Activated CD4-positive, alpha-beta T cell treated with anti-CD3 and anti-CD28 coated beads, Interleukin-2, amount 50 U/mL, for 16 hours (primary cell): ENCODE results near the gene LRP4.

ENCODE experiments used
- DNase-seq: peaks from one replicate; pipeline ENCODE4 v3.0.0-alpha.2; 2020

The LRP4 gene

DNA sequence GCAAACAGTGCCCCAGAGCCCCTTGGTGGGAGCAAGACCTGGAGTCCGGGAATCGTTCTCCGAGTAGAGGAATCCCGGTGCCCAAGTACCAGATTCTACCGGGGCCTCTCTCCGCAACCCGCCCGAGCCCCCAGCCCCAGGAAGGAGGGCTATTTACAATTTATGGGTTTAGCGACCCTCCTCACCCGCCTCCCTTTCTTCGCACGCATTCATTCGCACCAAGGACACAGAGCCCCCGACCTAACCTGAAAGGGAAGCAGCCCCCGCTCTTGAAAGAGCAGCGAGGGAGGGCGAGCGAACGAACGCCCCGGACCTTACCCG, 628 bp downstream of the LRP4 start:
- DNase-seq = no peak

DNA sequence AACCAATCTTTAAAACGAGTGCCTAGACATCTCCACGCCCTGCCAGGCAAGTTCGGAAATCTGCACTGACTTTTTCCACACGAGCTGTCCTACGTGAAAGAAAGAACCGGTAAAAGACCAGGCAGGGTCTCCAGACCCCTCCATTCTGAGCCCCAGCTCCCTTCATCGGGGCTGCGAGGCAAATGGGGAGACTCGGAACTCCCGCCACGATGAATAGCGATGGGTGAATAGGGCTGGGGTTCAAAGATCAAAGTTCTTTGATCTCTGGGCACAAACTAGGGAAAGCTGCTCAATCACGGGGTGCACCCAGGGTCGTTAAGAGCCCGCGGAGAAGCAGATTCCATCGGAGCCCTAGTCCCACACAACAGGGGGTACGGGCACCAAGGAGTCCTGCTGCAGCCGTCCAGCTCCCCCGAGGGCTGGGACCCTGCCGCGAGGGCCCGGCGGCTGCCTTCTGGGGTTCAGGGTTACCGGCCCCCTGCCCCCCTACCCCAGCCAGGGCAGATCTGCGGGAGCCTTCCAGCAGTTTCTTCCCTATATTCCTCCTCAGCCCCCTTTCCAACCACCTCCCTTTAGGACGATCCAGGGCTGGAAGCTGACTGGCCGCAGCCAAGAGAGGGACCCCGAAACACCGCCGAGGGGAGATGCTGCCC, 1.1 kb downstream of the LRP4 start:
- no peak for DNase-seq

GRCh38 chr11:46916286-46917108, 1.9 kb downstream of the LRP4 start:
- no peak for DNase-seq

DNA sequence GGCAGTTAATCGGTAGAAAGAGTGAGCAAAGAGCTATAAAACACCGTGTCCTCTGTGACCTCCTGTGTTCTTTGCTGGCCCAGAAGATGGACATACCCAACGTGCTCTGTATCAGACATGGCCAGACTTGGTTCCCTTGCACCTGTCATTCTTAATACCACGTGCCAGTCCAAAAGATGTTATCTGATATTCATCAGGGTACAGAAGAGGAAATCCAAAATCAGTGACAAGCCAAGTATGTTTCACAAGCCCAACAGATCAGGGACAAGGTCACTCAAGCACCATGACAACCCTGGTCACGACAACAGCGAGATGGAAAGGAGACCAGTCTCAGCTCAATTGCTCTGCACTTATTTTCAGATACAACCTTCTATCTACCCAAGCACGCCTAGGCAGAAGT, 3.4 kb downstream of the LRP4 start:
- no peak for DNase-seq

- DNase-seq = no peak
Measured at GRCh38 chr11:46914363-46914762, 4.0 kb downstream of the LRP4 start.

DNA sequence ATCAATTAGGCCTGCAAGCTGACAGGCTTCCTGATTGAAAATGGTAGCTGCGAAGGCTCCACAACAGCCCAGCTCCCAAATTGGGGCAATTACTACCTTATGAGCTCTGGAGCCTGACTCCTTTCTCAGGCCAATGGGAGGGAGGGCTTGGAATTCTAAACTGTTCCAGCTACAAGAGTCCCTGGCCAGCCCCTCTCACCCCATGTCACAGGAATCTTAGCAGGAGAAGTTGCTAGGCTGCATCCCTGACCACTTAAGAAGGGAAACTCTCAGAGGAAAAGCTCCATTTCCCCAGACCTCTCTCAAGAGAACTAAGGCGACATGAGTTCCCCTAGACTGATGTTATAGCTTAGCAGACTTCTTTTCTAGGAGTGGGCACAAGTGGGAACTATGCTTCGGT, 4.9 kb downstream of the LRP4 start:
- no peak for DNase-seq

GRCh38 chr11:46912526-46913150, 5.7 kb downstream of the LRP4 start:
- DNase-seq = no peak

DNA sequence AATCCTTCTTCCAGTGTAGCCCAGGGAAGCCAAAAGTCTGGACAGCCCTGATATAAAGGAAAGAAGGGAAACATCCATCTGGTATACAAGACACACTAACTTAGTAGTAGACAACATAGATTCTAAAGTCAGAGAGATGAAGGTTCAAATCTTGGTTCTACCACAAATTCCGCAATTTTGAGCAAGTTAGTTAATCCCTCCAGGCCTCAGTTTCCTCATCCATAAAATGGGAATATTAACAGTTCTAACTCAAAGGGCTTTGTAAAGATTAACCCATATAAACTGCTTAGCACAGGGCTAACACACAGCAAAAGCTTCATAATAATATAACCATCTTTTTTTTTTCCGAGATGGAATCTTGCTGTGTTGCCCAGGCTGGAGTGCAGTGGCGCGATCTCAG, 10.7 kb downstream of the LRP4 start:
- no peak for DNase-seq

DNA sequence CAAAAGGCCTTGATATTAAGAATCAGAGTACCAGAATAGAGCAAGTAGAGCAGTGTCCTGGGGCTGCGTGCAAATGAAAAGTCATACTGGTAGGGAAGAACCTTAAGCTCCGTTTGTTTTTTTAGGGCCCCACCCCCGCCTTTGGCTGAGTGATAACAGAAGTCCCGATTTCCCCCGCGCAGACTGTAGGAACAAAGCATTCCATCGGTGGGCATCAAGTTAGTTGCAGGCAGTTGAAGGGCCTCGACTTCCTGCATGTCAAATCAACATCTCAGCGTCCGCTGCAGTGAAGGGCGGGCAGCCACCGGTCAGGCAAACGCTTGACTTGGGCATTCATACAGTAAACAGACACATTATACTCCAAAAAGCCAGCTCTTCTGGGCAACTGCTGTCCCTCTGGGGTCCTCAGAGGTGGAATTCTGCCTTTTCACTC, 11.7 kb downstream of the LRP4 start:
- DNase-seq = no peak

- no peak for DNase-seq
Measured at GRCh38 chr11:46905806-46906205, 12.5 kb downstream of the LRP4 start.

GRCh38 chr11:46903846-46904245, 14.5 kb downstream of the LRP4 start:
- DNase-seq = no peak

- no peak for DNase-seq
Measured at GRCh38 chr11:46902694-46903093, 15.7 kb downstream of the LRP4 start.

DNA sequence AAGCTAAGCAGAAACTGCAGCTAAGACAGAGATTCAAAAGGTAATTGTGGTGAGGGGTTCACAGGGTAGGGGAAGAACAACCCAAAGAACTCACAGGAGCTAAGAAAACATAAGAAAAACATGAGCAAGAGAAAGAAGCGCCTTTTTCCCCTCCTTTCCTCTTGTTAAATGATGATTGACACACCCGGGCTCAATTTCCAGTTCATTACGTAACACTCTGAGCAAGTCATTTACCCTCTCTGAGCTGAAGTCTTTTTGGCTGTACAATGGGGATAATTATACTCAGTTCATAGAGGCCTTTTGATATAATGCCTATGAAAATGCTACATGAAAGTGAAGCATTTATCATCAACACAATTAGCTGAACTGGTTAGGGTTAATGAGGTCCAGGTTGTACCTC, 17.2 kb downstream of the LRP4 start:
- no peak for DNase-seq

GRCh38 chr11:46900091-46900746, 18.1 kb downstream of the LRP4 start:
- no peak for DNase-seq

DNA sequence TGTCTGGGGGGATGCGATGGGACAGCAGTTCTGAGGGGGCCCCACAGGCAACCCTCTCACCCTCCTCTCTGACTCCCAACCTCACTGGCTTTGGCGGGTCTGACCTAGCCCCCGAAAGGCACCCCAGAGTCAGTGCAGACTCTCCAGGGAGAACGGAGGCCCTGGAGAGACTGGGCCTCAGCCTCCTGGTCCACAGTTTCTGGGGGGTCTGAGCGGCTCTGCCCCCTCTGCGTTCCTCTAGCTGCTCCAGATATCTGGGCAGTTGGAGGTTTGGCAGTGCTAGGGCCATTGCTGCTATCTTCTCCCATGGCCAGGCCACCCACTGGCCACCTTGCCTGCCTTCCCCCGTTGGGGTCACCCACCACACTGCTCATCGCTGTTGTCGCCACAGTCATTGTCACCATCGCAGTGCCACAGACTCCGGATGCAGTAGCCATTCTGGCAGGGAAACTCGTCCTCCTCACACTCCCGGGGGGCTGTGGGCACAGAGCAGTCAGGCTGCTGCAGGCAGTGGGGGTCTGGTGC, 18.8 kb downstream of the LRP4 start:
- no peak for DNase-seq

DNA sequence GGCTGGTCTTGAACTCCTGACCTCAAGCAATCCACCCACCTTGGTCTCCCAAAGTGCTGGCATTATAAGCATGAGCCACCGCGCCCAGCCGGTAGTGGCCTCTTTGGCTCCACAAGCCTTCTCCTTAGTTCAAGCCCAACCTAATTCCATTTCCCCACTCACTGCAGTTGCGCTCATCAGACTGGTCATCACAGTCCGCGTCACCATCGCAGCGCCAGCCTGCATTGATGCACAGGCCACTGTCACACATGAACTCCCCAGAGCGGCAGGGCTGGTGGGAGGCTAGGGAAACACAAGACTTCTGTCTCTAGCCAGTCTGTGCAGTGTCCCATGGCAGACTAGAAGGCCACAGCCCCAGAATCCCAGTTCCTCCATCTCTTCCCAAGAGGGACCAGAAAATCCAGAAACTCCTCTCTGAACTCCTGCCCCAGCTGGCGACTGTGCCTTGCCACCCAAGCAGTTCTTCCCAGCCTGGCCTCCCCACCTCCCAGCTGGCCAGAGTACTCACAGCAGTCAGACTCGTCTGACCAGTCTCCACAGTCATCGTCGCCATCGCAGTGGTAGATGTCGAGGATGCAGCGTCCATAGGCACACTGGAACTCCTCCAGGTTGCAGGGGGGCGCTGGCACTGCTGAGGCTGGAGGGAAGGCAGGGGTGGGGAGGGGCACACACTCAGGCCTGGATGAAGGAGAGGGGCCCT, 19.8 kb downstream of the LRP4 start:
- DNase-seq = no peak

GRCh38 chr11:46896719-46897406, 21.5 kb downstream of the LRP4 start:
- DNase-seq = peak; percentile 38

GRCh38 chr11:46895821-46896220, 22.5 kb downstream of the LRP4 start:
- no peak for DNase-seq

DNA sequence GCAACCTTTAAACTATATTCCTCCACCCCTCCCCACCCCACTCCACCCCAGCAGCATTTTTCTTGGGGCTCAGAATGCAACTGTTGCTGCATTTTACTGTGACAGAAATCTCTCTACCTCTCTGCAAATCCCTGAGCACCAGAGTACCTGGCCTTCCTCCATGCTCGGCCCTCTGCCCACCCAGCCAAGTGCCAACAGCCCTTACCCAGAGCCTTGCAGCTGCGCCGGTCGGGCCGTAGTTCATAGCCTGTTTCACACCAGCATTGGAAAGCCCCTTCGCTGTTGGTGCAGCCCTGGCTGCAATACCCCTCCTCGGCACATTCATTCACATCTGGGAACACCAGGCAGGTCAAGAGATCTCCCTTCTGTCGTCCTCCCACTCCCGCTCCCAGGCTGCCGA, 23.4 kb downstream of the LRP4 start:
- DNase-seq = no peak

- no peak for DNase-seq
Measured at GRCh38 chr11:46894506-46894905, 23.8 kb downstream of the LRP4 start.

- DNase-seq = no peak
Measured at GRCh38 chr11:46892838-46893237, 25.5 kb downstream of the LRP4 start.

GRCh38 chr11:46892109-46892508, 26.2 kb downstream of the LRP4 start:
- no peak for DNase-seq
